ENCODE data around the gene PPP1R16B.

Gene PPP1R16B

GRCh38 chr20:38800882-38801281 lies 4.6 kb upstream of the PPP1R16B start:
- no peaks in the 10 kb centered on the region for H3K36me3 ChIP-seq (ENCODE audit: insufficient read depth, low read length)
- no peak overlapping the region for H3K4me3 ChIP-seq
- no peaks in the 10 kb centered on the region for H3K9me3 ChIP-seq (ENCODE audit: low read depth, low read length)
- no peak overlapping the region for H3K9ac ChIP-seq (ENCODE audit: insufficient read length)
- H3K27ac ChIP-seq: no peak overlapping the region
- no peak for DNase-seq (ENCODE audit: low read depth, low spot score)
- no peak for TF ChIP-seq POLR2AphosphoS5 (IDR thresholded peaks at IDR 0.05; ENCODE audit: borderline replicate concordance, low read depth, low read length)
- TF ChIP-seq FOXP2 (optimal IDR thresholded peaks at IDR 0.05; ENCODE audit: control extremely low read depth, extremely low read length, insufficient read depth): no peak
- TF ChIP-seq EZH2 (IDR thresholded peaks at IDR 0.05): no peak

DNA sequence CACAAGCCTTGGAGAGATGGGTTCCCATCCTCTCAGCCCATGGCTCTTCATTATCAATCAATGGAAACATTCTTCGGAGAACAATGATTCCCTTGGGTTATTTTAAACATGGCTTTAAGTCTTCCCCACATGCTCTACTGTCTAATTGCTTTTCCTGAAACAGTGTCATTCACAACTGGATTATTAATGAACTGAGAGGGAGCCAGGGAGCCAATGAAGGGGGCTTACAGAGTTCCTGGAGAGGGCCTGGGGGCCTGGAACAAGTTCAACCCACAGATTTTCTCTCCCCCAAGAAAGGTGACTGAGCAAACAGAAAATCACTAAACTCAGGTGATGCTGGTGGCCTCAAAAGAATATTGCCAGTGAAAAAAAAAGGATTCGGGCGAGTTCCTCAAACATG lies 1.3 kb upstream of the PPP1R16B start:
- no peak overlapping the region for H3K4me3 ChIP-seq
- no peak overlapping the region for H3K9ac ChIP-seq (ENCODE audit: insufficient read length)
- no peak overlapping the region for H3K27ac ChIP-seq

GRCh38 chr20:38804682-38805501 lies 605 bp upstream of the PPP1R16B start:
- Histone ChIP-seq H3K4me3 (peak overlapping the region; percentile 69; the same call in 1 of the 2 replicates), H3K9me3 (ENCODE audit: low read depth, low read length) (no peaks in the 10 kb centered on the region), H3K9ac (ENCODE audit: insufficient read length) (no peak overlapping the region), H3K36me3 (ENCODE audit: insufficient read depth, low read length) (no peaks in the 10 kb centered on the region), H3K27ac (no peak overlapping the region)
- DNase-seq (ENCODE audit: low read depth, low spot score): no peak
- no peak for TF ChIP-seq POLR2AphosphoS5 (IDR thresholded peaks at IDR 0.05; ENCODE audit: borderline replicate concordance, low read depth, low read length)
- no peak for TF ChIP-seq FOXP2 (optimal IDR thresholded peaks at IDR 0.05; ENCODE audit: control extremely low read depth, extremely low read length, insufficient read depth)
- TF ChIP-seq EZH2 (IDR thresholded peaks at IDR 0.05): no peak

More for the DNA sequence above, 1.3 kb upstream of the PPP1R16B start:
- DNase-seq (ENCODE audit: low read depth, low spot score): no peak
- TF ChIP-seq POLR2AphosphoS5 (IDR thresholded peaks at IDR 0.05; ENCODE audit: borderline replicate concordance, low read depth, low read length) (no peak), EZH2 (IDR thresholded peaks at IDR 0.05) (no peak), FOXP2 (optimal IDR thresholded peaks at IDR 0.05; ENCODE audit: control extremely low read depth, extremely low read length, insufficient read depth) (no peak)
- H3K36me3 ChIP-seq (ENCODE audit: insufficient read depth, low read length): no peaks in the 10 kb centered on the region
- H3K9me3 ChIP-seq (ENCODE audit: low read depth, low read length): no peaks in the 10 kb centered on the region

GRCh38 chr20:38805958-38806854 lies 709 bp downstream of the PPP1R16B start:
- Histone ChIP-seq H3K4me3 (peak overlapping the region; percentile 69), H3K27ac (no peak overlapping the region), H3K9ac (ENCODE audit: insufficient read length) (no peak overlapping the region), H3K36me3 (ENCODE audit: insufficient read depth, low read length) (no peaks in the 10 kb centered on the region), H3K9me3 (ENCODE audit: low read depth, low read length) (no peaks in the 10 kb centered on the region)
- no peak for TF ChIP-seq FOXP2 (optimal IDR thresholded peaks at IDR 0.05; ENCODE audit: control extremely low read depth, extremely low read length, insufficient read depth)
- peak; percentile 83 for TF ChIP-seq EZH2 (IDR thresholded peaks at IDR 0.05)
- no peak for DNase-seq (ENCODE audit: low read depth, low spot score)

DNA sequence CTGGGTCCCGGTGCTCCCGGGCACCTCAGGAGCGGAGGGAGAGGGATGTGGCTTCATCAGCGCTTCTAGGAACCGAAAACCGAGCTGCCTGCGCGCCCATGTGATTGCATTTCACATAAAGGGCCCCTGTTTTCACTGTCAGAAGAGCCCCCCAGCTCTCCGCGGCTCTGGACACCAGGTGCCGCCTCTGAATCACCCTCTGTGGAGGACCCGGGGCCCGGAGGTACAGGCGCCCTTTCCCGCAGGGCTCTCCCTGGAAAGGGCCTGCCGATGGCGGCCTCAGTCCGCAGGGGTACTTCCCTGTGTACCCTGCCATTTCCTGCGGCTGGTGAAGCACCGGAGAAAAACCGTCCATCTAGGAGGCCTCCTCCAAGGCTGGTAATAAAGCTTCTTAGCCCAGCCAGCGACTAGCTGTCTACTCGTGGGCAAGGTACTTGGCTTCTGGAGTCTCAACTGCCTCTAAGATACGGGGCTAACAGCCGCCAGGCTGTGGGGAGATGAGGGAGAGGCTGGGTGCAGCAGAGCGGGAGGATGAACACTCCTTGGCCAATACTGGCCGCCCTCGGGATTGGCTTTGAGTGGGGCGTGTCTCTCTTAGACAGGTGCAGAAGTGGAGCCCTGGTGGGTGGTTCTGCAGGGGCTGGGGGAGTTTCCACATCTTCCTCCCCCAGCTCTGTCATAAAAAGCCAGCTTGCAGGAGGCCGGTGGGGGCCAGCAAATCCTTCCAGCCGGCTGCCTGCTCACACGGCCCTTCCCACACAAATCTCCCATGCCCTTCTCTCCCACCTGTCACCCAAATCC lies 1.6 kb downstream of the PPP1R16B start:
- Histone ChIP-seq H3K9ac (ENCODE audit: insufficient read length) (no peak overlapping the region), H3K27ac (no peak overlapping the region), H3K4me3 (no peak overlapping the region), H3K9me3 (ENCODE audit: low read depth, low read length) (no peaks in the 10 kb centered on the region), H3K36me3 (ENCODE audit: insufficient read depth, low read length) (no peaks in the 10 kb centered on the region)
- no peak for DNase-seq (ENCODE audit: low read depth, low spot score)
- TF ChIP-seq FOXP2 (optimal IDR thresholded peaks at IDR 0.05; ENCODE audit: control extremely low read depth, extremely low read length, insufficient read depth) (no peak), POLR2AphosphoS5 (IDR thresholded peaks at IDR 0.05; ENCODE audit: borderline replicate concordance, low read depth, low read length) (no peak), EZH2 (IDR thresholded peaks at IDR 0.05) (no peak)

DNA sequence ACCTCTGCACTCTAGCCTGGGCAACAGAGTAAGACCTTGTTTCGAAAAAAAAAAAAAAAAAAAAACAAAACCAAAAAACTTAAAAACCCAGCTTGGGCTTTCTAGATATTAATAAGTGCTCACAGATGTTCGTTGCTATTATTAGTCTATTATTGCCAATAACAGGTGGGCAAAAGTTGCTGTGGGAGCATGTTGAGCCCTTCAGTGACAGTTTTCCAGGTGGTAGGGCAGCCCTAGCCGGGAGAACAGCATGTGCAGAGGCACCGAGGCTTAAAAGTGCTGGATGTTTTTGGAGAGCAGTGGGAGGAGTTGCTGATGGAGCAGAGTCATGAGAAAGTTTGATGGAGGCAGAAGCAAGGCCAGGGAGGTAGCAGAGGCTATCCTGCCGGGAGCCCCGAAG lies 4.4 kb downstream of the PPP1R16B start:
- H3K36me3 ChIP-seq (ENCODE audit: insufficient read depth, low read length): no peaks in the 10 kb centered on the region
- no peaks in the 10 kb centered on the region for H3K9me3 ChIP-seq (ENCODE audit: low read depth, low read length)
- no peak for TF ChIP-seq FOXP2 (optimal IDR thresholded peaks at IDR 0.05; ENCODE audit: control extremely low read depth, extremely low read length, insufficient read depth)
- no peak for TF ChIP-seq POLR2AphosphoS5 (IDR thresholded peaks at IDR 0.05; ENCODE audit: borderline replicate concordance, low read depth, low read length)
- TF ChIP-seq EZH2 (IDR thresholded peaks at IDR 0.05): no peak
- DNase-seq (ENCODE audit: low read depth, low spot score): no peak
- no peak overlapping the region for H3K27ac ChIP-seq
- no peak overlapping the region for H3K9ac ChIP-seq (ENCODE audit: insufficient read length)
- no peak overlapping the region for H3K4me3 ChIP-seq

- TF ChIP-seq FOXP2 (optimal IDR thresholded peaks at IDR 0.05; ENCODE audit: control extremely low read depth, extremely low read length, insufficient read depth): no peak
- H3K27ac ChIP-seq: no peak overlapping the region
Observed at GRCh38 chr20:38810926-38811630, 5.6 kb downstream of the PPP1R16B start.

More at GRCh38 chr20:38810926-38811630, 5.6 kb downstream of the PPP1R16B start:
- Histone ChIP-seq H3K9ac (ENCODE audit: insufficient read length) (no peak overlapping the region), H3K4me3 (no peak overlapping the region), H3K36me3 (ENCODE audit: insufficient read depth, low read length) (no peaks in the 10 kb centered on the region), H3K9me3 (ENCODE audit: low read depth, low read length) (no peaks in the 10 kb centered on the region)
- no peak for DNase-seq (ENCODE audit: low read depth, low spot score)

Data from SK-N-MC (cell line).